A673 (cell line): ENCODE data around the gene TBC1D16.
A peak's percentile ranks its signal among the peaks of the same experiment; 100 is the strongest.

ENCODE experiments used
- EZH2 ChIP-seq: fragments of 200-600 bp; sonication (generic); IDR thresholded peaks from 2 replicates; pipeline ENCODE4 v1.6.1; 2017; ENCODE audit warnings: borderline replicate concordance, low read depth, mild to moderate bottlenecking, mixed read lengths, antibody characterized with exemption, low read length; ENCODE audit not compliant: poor library complexity, severe bottlenecking
- TF ChIP-seq, protein P1 (sequence below): fragments of 300-800, 200-600 bp; sonication (generic); conservative IDR thresholded peaks from 2 replicates; pipeline ENCODE4 v1.5.1; 2017; ENCODE audit warnings: low read depth, mild to moderate bottlenecking, antibody characterized with exemption, low read length, moderate library complexity, mixed read lengths

DNA sequence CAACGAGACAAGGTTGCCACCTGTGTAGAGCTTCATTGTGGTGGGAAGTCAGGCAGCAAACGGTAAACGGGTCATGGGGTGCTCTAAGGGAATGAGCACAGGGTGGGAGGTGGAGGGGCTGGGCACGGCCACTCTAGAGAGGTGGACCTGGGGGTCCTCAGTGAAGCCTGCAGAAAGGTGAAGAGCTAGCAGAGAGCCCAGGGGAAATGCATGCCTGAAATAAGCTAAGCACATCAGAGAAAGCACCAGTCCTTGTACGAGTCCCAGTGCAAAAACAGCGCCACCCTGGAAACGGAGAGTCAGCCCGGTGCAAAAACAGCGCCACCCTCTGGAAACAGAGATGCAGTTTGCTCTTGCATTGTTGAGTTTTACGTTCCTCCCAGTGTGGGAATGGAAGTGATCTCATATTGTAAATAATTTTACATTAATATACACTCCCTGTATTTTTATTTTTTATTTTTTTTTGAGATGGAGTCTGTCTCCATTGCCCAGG, 65.0 kb downstream of the TBC1D16 start:
- TF ChIP-seq, protein P1, sequence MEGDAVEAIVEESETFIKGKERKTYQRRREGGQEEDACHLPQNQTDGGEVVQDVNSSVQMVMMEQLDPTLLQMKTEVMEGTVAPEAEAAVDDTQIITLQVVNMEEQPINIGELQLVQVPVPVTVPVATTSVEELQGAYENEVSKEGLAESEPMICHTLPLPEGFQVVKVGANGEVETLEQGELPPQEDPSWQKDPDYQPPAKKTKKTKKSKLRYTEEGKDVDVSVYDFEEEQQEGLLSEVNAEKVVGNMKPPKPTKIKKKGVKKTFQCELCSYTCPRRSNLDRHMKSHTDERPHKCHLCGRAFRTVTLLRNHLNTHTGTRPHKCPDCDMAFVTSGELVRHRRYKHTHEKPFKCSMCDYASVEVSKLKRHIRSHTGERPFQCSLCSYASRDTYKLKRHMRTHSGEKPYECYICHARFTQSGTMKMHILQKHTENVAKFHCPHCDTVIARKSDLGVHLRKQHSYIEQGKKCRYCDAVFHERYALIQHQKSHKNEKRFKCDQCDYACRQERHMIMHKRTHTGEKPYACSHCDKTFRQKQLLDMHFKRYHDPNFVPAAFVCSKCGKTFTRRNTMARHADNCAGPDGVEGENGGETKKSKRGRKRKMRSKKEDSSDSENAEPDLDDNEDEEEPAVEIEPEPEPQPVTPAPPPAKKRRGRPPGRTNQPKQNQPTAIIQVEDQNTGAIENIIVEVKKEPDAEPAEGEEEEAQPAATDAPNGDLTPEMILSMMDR = peak; percentile 76
- no peak for TF ChIP-seq EZH2
